ENCODE measurements around the gene DRAM2.

GRCh38 chr1:111126354-111126753 is 13.5 kb downstream of the DRAM2 start:
- no peak for TF ChIP-seq GATA2 (IDR thresholded peaks at IDR 0.05; ENCODE audit: low read depth, low read length)
- TF ChIP-seq GATA3 (IDR thresholded peaks at IDR 0.05; ENCODE audit: low read depth, low read length) = no peak
